GM23248 (cell line): Measurements from ENCODE around the gene PTGES2. TPM values are rescaled to one million over a fixed set of nuclear protein-coding genes. Genes with fewer than 3 reads are reported as not detected.

ENCODE experiments used
- DNase-seq: peaks from one replicate; pipeline ENCODE4 v3.0.0-alpha.2; 2015
- H2AFZ ChIP-seq: fragments of 200-600 bp; sonication (generic); 2 replicates; pipeline ENCODE4 v1.6.1; 2016; ENCODE audit warnings: antibody characterized with exemption
- H3F3A ChIP-seq: fragments of 200-600 bp; sonication (generic); 2 replicates; pipeline ENCODE4 v1.6.1; 2016; ENCODE audit warnings: mild to moderate bottlenecking, antibody characterized with exemption, mixed run types; ENCODE audit not compliant: insufficient read depth
- H3K27ac ChIP-seq: fragments of 200-600 bp; sonication (generic); 2 replicates; pipeline ENCODE4 v1.5.1; 2016; ENCODE audit warnings: mild to moderate bottlenecking
- H3K27me3 ChIP-seq: fragments of 200-600 bp; sonication (generic); replicated peaks from 2 replicates; pipeline ENCODE4 v1.6.1; 2016; ENCODE audit warnings: mild to moderate bottlenecking; ENCODE audit not compliant: insufficient read depth
- H3K36me3 ChIP-seq: fragments of 200-600 bp; sonication (generic); 2 replicates; pipeline ENCODE4 v1.6.1; 2016; ENCODE audit warnings: low read depth, mild to moderate bottlenecking
- H3K4me1 ChIP-seq: fragments of 200-600 bp; sonication (generic); 2 replicates; pipeline ENCODE4 v1.6.1; 2016; ENCODE audit warnings: mild to moderate bottlenecking; ENCODE audit not compliant: insufficient read depth
- H3K4me2 ChIP-seq: fragments of 200-600 bp; sonication (generic); one replicate; pipeline ENCODE4 v1.6.1; 2016; ENCODE audit warnings: mild to moderate bottlenecking; ENCODE audit not compliant: unreplicated experiment
- H3K4me3 ChIP-seq: fragments of 200-600 bp; sonication (generic); 2 replicates; pipeline ENCODE4 v1.5.1; 2016; ENCODE audit warnings: mild to moderate bottlenecking
- H3K79me2 ChIP-seq: fragments of 200-600 bp; sonication (generic); 2 replicates; pipeline ENCODE4 v1.6.1; 2016; ENCODE audit warnings: mild to moderate bottlenecking; ENCODE audit not compliant: insufficient read depth
- H3K9ac ChIP-seq: fragments of 200-600 bp; sonication (generic); 2 replicates; pipeline ENCODE4 v1.6.1; 2016; ENCODE audit warnings: mild to moderate bottlenecking
- H3K9me2 ChIP-seq: fragments of 200-600 bp; sonication (generic); 2 replicates; pipeline ENCODE4 v1.6.1; 2016; ENCODE audit warnings: mixed run types, mild to moderate bottlenecking, moderate library complexity; ENCODE audit not compliant: insufficient read depth
- H3K9me3 ChIP-seq: fragments of 200-600 bp; sonication (generic); one replicate; pipeline ENCODE4 v1.6.1; 2017; ENCODE audit warnings: low read depth
- H4K20me1 ChIP-seq: fragments of 200-600 bp; sonication (generic); 2 replicates; pipeline ENCODE4 v1.6.0; 2016; ENCODE audit not compliant: insufficient read depth
- EZH2 ChIP-seq: fragments of 200-600 bp; sonication (generic); IDR thresholded peaks from 2 replicates; pipeline ENCODE4 v1.6.1; 2018; ENCODE audit warnings: antibody characterized with exemption, mild to moderate bottlenecking; ENCODE audit not compliant: insufficient read depth, poor library complexity, severe bottlenecking
- EZH2phosphoT487 ChIP-seq: fragments of 200-600 bp; sonication (generic); IDR thresholded peaks from 2 replicates; pipeline ENCODE4 v1.6.1; 2018; ENCODE audit warnings: antibody characterized with exemption, moderate library complexity, mild to moderate bottlenecking, low read depth; ENCODE audit not compliant: insufficient read depth
- WGBS, 2 experiments: methylation state at CpG; one replicate each; pipeline ENCODE4 v1.1.6; 2015 to 2017; ENCODE audit warnings: low lambda C conversion rate in 2 of 2, low coverage in 1 of 2; ENCODE audit errors: missing lambda C conversion rate in 2 of 2; 5-methylcytosine and 5-hydroxymethylcytosine counted together
- in situ Hi-C: fragments of 300-500 bp; cut with MboI; formaldehyde crosslinking; loops from 2 replicates; pipeline ENCODE4 v1.15.0; 2020
- polyA plus RNA-seq: library from polyadenylated mRNA; unstranded; fragments of >200 nt; fragmentation: Nextera tagmentation; extraction: Ambion mirVana; gene quantifications from 2 replicates; pipeline ENCODE4 v1.2.1, GENCODE V29; 2016
- total RNA-seq: library from RNA; depleted of rRNA; stranded (reverse); fragments of >200 nt; shearing (Covaris generic); gene quantifications from 2 replicates; pipeline ENCODE4 v1.2.3, GENCODE V29; 2014

Gene PTGES2
- total and polyA plus RNA-seq, 2 experiments from 2014 or later = 63.3 to 68.6 TPM

- no peak for DNase-seq
- Histone ChIP-seq H3K36me3 (no peaks in the 10 kb centered on the region), H3K9me2 (no peaks in the 10 kb centered on the region), H3K79me2 (no peaks in the 10 kb centered on the region), H3K27me3 (no peaks in the 10 kb centered on the region), H3K27ac (no peak overlapping the region), H4K20me1 (no peaks in the 10 kb centered on the region), H3K4me2 (no peak overlapping the region), H3K9ac (no peak overlapping the region), H2AFZ (no peak overlapping the region), H3K9me3 (no peaks in the 10 kb centered on the region), H3F3A (no peaks in the 10 kb centered on the region), H3K4me3 (no peak overlapping the region), H3K4me1 (0 out of 2 replicates have a peak, but pooled peaks cover 3% of the 10 kb centered on the region)
- TF ChIP-seq EZH2phosphoT487 (no peak), EZH2 (no peak)
- WGBS, 2 experiments = 54 to 57% methylated on average over 10 to 13 of the region's 13 CpGs
- in situ Hi-C loops = no loop called here
Observed at GRCh38 chr9:128145951-128146351, 18.4 kb upstream of the PTGES2 start.

DNA sequence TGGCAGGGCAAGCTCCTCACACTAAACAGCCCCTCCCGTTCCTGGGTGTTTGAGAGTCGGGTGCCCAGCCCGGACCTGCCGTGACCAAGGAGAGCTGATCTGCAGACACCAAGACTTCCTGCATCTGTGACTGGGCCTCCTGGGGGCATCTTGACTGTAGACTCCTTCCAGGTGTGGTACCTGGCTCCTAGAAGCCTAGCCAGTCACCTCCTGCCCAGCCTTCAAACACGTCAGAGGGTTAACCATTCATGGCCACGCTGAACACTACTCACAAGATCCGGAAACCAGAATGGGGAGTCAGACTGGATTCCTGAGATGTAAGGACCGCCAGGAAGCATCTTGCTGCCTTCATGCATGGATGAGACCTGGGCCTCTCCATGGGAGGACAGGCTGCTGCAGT is 18.0 kb upstream of the PTGES2 start:
- in situ Hi-C loops = no loop called here
- no peaks in the 10 kb centered on the region for H3K9me3 ChIP-seq
- no peak for DNase-seq

DNA sequence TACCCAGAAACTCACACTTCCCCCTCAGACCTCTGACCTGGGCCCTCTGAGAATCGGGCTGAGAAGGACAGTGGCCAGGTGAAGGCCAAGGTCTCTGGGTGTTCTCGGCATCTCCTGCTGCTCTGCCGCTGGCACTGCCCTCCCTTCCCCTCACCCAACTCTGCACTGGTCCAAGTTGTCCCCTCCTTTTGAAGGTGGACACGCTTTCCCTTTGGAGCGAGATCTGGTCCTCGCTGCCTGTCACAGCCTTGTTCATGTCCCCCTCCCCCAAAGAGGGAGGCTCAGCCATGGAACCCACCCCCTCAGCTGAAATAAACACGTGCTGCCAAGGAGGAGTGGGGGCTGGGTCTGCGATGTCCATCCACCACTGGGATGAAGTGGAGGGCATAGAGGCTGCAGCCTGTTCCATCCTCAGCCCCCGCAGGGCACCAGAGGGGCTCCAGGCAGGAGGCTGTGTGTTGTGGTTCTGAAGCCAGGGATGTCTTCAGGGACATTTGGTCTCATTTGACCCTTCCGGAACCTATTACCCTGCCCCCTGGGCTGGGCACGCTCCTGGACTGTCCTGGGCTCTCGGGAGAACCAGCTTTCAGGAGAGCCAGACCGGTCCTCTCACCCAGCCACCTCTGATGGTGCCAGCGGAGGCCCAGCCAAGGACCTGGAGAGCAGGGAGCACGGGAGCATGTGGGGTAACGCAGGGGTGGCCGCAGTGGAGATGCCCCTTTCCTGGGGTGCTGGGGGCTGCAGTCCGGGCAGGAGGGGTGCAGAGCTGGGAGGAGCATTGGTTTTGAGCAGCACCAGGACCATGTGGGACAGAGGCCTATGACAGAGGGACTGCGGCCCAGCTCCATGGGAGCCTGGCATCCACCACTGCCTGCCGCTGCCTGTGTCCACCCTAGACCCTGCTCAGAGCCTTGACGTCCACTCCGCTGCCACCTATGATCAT is 17.0 kb upstream of the PTGES2 start:
- no peak overlapping the region for H3K9ac ChIP-seq
- DNase-seq = no peak
- H3K79me2 ChIP-seq = no peaks in the 10 kb centered on the region
- TF ChIP-seq EZH2 (no peak), EZH2phosphoT487 (no peak)
- H3K27me3 ChIP-seq = no peaks in the 10 kb centered on the region
- H3K4me1 ChIP-seq = 0 out of 2 replicates have a peak, but pooled peaks cover 3% of the 10 kb centered on the region
- H4K20me1 ChIP-seq = no peaks in the 10 kb centered on the region
- H3F3A ChIP-seq = no peaks in the 10 kb centered on the region
- H3K27ac ChIP-seq = no peak overlapping the region
- H2AFZ ChIP-seq = no peak overlapping the region
- no peaks in the 10 kb centered on the region for H3K9me2 ChIP-seq
- no peaks in the 10 kb centered on the region for H3K36me3 ChIP-seq
- H3K9me3 ChIP-seq = no peaks in the 10 kb centered on the region
- in situ Hi-C loops = no loop called here
- H3K4me2 ChIP-seq = no peak overlapping the region
- 72 to 77% methylated on average over 22 of the region's 22 CpGs for WGBS, 2 experiments
- no peak overlapping the region for H3K4me3 ChIP-seq

More for the DNA sequence above, 18.0 kb upstream of the PTGES2 start:
- no peaks in the 10 kb centered on the region for H3F3A ChIP-seq
- no peak overlapping the region for H3K4me2 ChIP-seq
- no peaks in the 10 kb centered on the region for H4K20me1 ChIP-seq
- no peaks in the 10 kb centered on the region for H3K36me3 ChIP-seq
- no peaks in the 10 kb centered on the region for H3K79me2 ChIP-seq
- H3K9ac ChIP-seq = no peak overlapping the region
- no peak overlapping the region for H3K4me3 ChIP-seq
- H2AFZ ChIP-seq = no peak overlapping the region
- no peaks in the 10 kb centered on the region for H3K9me2 ChIP-seq
- no peak for TF ChIP-seq EZH2phosphoT487
- no peak for TF ChIP-seq EZH2
- H3K27me3 ChIP-seq = no peaks in the 10 kb centered on the region
- 0 out of 2 replicates have a peak, but pooled peaks cover 3% of the 10 kb centered on the region for H3K4me1 ChIP-seq
- 37 to 49% methylated on average over 8 of the region's 8 CpGs for WGBS, 2 experiments
- no peak overlapping the region for H3K27ac ChIP-seq

GRCh38 chr9:128143525-128144238 is 16.2 kb upstream of the PTGES2 start:
- Histone ChIP-seq H4K20me1 (no peaks in the 10 kb centered on the region), H2AFZ (no peak overlapping the region), H3K9me2 (no peaks in the 10 kb centered on the region), H3F3A (no peaks in the 10 kb centered on the region), H3K27ac (no peak overlapping the region), H3K4me3 (no peak overlapping the region), H3K36me3 (no peaks in the 10 kb centered on the region), H3K9me3 (no peaks in the 10 kb centered on the region), H3K9ac (no peak overlapping the region), H3K79me2 (no peaks in the 10 kb centered on the region), H3K4me2 (no peak overlapping the region), H3K27me3 (no peaks in the 10 kb centered on the region), H3K4me1 (0 out of 2 replicates have a peak, but pooled peaks cover 3% of the 10 kb centered on the region)
- no peak for TF ChIP-seq EZH2
- no peak for TF ChIP-seq EZH2phosphoT487
- peak; percentile 32 for DNase-seq
- WGBS, 2 experiments = 62% methylated on average over 8 of the region's 8 CpGs
- in situ Hi-C loops = no loop called here
